Lung (tissue), 12 donors: ENCODE measurements around the gene CLDN4. TPM values are rescaled to one million over a fixed set of nuclear protein-coding genes. Genes with fewer than 3 reads are reported as not detected.

Source experiments
- ATAC-seq: fragments of 200-7000 bp; cut with Tn5 transposase; one replicate; pipeline ENCODE4 v1.9.1; 2020; ENCODE audit warnings: moderate number of reproducible peaks; ENCODE audit not compliant: insufficient read depth, low FRiP score
- DNase-seq, 3 donors: peaks; one replicate each; pipeline ENCODE4 v3.0.0-alpha.2; 2013 to 2017
- H3K27ac ChIP-seq, 2 donors: one replicate each; pipeline ENCODE4 v1.5.1; 2013; ENCODE audit warnings: mild to moderate bottlenecking in 2 of 2, moderate library complexity in 2 of 2, control low read depth in 1 of 2, inconsistent platforms in 1 of 2, low read depth in 1 of 2, low read length in 1 of 2
- H3K27me3 ChIP-seq, 3 donors: one replicate each; pipeline ENCODE4 v1.5.1; 2013; ENCODE audit warnings: low read length in 2 of 3; ENCODE audit not compliant: control insufficient read depth in 3 of 3, insufficient read depth in 3 of 3
- H3K36me3 ChIP-seq, 4 donors: one replicate each; pipeline ENCODE4 v1.5.1; 2013; ENCODE audit warnings: low read length in 4 of 4, mild to moderate bottlenecking in 1 of 4, moderate library complexity in 1 of 4; ENCODE audit not compliant: control insufficient read depth in 4 of 4, insufficient read depth in 4 of 4
- H3K4me1 ChIP-seq, 5 donors: one replicate each; pipeline ENCODE4 v1.5.1; 2013; ENCODE audit warnings: low read length in 5 of 5, mild to moderate bottlenecking in 2 of 5, moderate library complexity in 1 of 5; ENCODE audit not compliant: control insufficient read depth in 5 of 5, insufficient read depth in 5 of 5
- H3K4me3 ChIP-seq: one replicate; pipeline ENCODE4 v1.5.1; 2013; ENCODE audit warnings: mild to moderate bottlenecking, control low read depth, moderate library complexity
- H3K9ac ChIP-seq, 2 donors: one replicate each; pipeline ENCODE4 v1.5.1; 2013; ENCODE audit warnings: low read length in 2 of 2, control low read depth in 1 of 2; ENCODE audit not compliant: insufficient read depth in 1 of 2
- H3K9me3 ChIP-seq, 4 donors: one replicate each; pipeline ENCODE4 v1.5.1; 2013; ENCODE audit warnings: low read length in 3 of 4, mild to moderate bottlenecking in 1 of 4, moderate library complexity in 1 of 4; ENCODE audit not compliant: control insufficient read depth in 4 of 4, insufficient read depth in 3 of 4
- CTCF ChIP-seq: IDR thresholded peaks from 2 replicates; pipeline ENCODE4 v1.5.1; 2012; ENCODE audit warnings: mild to moderate bottlenecking; ENCODE audit errors: control extremely low read depth, extremely low read depth
- WGBS, 2 donors: extraction: QIAGEN DNeasy Blood & Tissue Kit; methylation state at CpG; one replicate each; pipeline ENCODE4 v1.1.7; 2013; 5-methylcytosine and 5-hydroxymethylcytosine counted together
- polyA plus RNA-seq, 2 donors: library from polyadenylated mRNA; stranded (reverse); fragments of 200-250 nt; gene quantifications; one replicate each; pipeline ENCODE4 v1.2.1, GENCODE V29; 2013
- total RNA-seq, 2 donors: library from RNA; depleted of rRNA in 1 of 2; stranded (reverse); fragments of >200 nt in 1 of 2; gene quantifications; one replicate each; pipeline ENCODE4 v1.2.1, GENCODE V29; 2014 to 2021
- donor health status: control.
- donor health status: control.
- donor health status: Bipolar disorder and iron deficiency.
- donor health status: healthy.
- donor health status: DM: yes; HTN: yes; CAD: no.

Gene CLDN4
- total and polyA plus RNA-seq, 4 donors, result 99.8 to 169 (median 152) TPM

GRCh38 chr7:73799282-73800141 lies 31.3 kb upstream of the CLDN4 start:
- no peak overlapping the region for H3K4me3 ChIP-seq
- H3K27me3 ChIP-seq, result no peaks in the 10 kb centered on the region
- no peak for DNase-seq
- 65 to 66% methylated on average over 10 of the region's 10 CpGs for WGBS, 2 donors
- H3K9me3 ChIP-seq, result no peaks in the 10 kb centered on the region
- TF ChIP-seq CTCF, result no peak
- no peak for ATAC-seq
- H3K27ac ChIP-seq, result no peak overlapping the region
- no peaks in the 10 kb centered on the region for H3K36me3 ChIP-seq
- no peak overlapping the region for H3K9ac ChIP-seq
- H3K4me1 ChIP-seq, result no peaks in the 10 kb centered on the region

- Histone ChIP-seq H3K9me3 (no peaks in the 10 kb centered on the region), H3K9ac (no peak overlapping the region), H3K36me3 (no peaks in the 10 kb centered on the region), H3K4me1 (no peaks in the 10 kb centered on the region), H3K4me3 (no peak overlapping the region), H3K27ac (no peak overlapping the region), H3K27me3 (no peaks in the 10 kb centered on the region)
- ATAC-seq (no peak), DNase-seq (no peak)
- 50 to 54% methylated on average over 1 of the region's 1 CpG for WGBS, 2 donors
- no peak for TF ChIP-seq CTCF
These were observed 29.2 kb upstream of the CLDN4 start for GRCh38 chr7:73801577-73801976.

- ATAC-seq (no peak), DNase-seq (no peak)
- Histone ChIP-seq H3K27me3 (no peaks in the 10 kb centered on the region), H3K9me3 (no peaks in the 10 kb centered on the region), H3K4me1 (no peaks in the 10 kb centered on the region), H3K36me3 (no peaks in the 10 kb centered on the region), H3K9ac (no peak overlapping the region), H3K4me3 (no peak overlapping the region), H3K27ac (no peak overlapping the region)
- TF ChIP-seq CTCF, result no peak
- 83 to 89% methylated on average over 4 of the region's 4 CpGs for WGBS, 2 donors
These were observed 28.3 kb upstream of the CLDN4 start for GRCh38 chr7:73802459-73802858.
